Ishikawa (cell line): ENCODE results near the gene ELFN1.

Experiments
- CEBPB ChIP-seq: IDR thresholded peaks from 2 replicates; pipeline ENCODE4 v1.6.1; 2012
- CREB1 ChIP-seq: IDR thresholded peaks from 2 replicates; pipeline ENCODE4 v1.6.1; 2012; ENCODE audit warnings: low read depth
- EGR1 ChIP-seq: IDR thresholded peaks from 2 replicates; pipeline ENCODE4 v1.6.1; 2012
- EP300 ChIP-seq: IDR thresholded peaks from 2 replicates; pipeline ENCODE4 v1.6.1; 2012; ENCODE audit warnings: borderline replicate concordance
- FOXM1 ChIP-seq: IDR thresholded peaks from 2 replicates; pipeline ENCODE4 v1.6.1; 2012; ENCODE audit warnings: low read depth, borderline replicate concordance
- NFIC ChIP-seq: IDR thresholded peaks from 2 replicates; pipeline ENCODE4 v1.6.1; 2012
- RAD21 ChIP-seq: IDR thresholded peaks from 2 replicates; pipeline ENCODE4 v1.6.1; 2012; ENCODE audit warnings: low read depth
- TAF1 ChIP-seq: IDR thresholded peaks from 2 replicates; pipeline ENCODE4 v1.6.1; 2012; ENCODE audit warnings: low read depth, mild to moderate bottlenecking
- TCF12 ChIP-seq: IDR thresholded peaks from 2 replicates; pipeline ENCODE4 v1.6.1; 2012; ENCODE audit warnings: low read depth
- TEAD4 ChIP-seq: IDR thresholded peaks from 2 replicates; pipeline ENCODE4 v1.6.1; 2012
- YY1 ChIP-seq: IDR thresholded peaks from 2 replicates; pipeline ENCODE4 v1.6.1; 2012; ENCODE audit warnings: low read depth
- ZBTB7A ChIP-seq: IDR thresholded peaks from 2 replicates; pipeline ENCODE4 v1.6.1; 2012; ENCODE audit warnings: low read depth
- TF ChIP-seq, protein P1 (sequence below): IDR thresholded peaks from 2 replicates; pipeline ENCODE4 v1.6.1; 2012
- TF ChIP-seq, protein P2 (sequence below): IDR thresholded peaks from 2 replicates; pipeline ENCODE4 v1.6.1; 2012
- TF ChIP-seq, protein P3 (sequence below): IDR thresholded peaks from 2 replicates; pipeline ENCODE4 v1.6.1; 2012; ENCODE audit warnings: low read depth, mild to moderate bottlenecking

The ELFN1 gene

DNA sequence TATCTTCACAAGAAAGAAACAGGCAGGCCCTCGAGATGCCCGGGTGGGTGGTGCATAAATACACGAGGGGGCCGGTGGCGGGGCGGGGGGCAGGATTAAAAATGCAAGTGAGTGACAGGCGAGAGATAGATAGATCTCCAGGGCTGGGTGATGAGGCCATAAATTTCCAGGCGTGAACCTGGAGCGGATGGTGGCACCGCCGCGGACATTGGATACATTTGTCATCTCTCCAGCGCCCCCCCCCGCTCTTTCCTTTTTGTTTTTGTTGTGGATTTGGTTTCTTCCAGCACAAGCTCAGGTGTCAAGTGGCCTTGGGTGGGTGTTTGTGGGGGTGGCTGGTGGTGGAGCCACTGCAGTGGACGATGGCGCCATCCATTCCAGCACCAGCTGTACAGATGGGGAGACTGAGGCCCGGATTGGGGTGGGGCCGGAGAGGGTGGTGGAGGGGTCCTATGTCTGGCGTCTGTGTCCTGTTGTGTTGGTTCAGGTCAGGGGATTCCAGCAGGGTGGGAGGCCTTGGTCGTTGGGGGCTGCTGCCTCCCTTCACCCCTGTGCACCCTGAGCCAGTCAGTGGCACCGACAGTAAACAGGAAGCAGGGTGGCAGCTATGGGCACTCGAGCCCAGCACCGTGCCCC lies 2.9 kb downstream of the ELFN1 start:
- TF ChIP-seq NFIC (no peak), EP300 (no peak), CREB1 (no peak), EGR1 (no peak), ZBTB7A (no peak), CEBPB (no peak), FOXM1 (no peak), TAF1 (no peak)
- TF ChIP-seq, protein P1, sequence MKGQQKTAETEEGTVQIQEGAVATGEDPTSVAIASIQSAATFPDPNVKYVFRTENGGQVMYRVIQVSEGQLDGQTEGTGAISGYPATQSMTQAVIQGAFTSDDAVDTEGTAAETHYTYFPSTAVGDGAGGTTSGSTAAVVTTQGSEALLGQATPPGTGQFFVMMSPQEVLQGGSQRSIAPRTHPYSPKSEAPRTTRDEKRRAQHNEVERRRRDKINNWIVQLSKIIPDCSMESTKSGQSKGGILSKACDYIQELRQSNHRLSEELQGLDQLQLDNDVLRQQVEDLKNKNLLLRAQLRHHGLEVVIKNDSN: no peak
- TF ChIP-seq, protein P2, sequence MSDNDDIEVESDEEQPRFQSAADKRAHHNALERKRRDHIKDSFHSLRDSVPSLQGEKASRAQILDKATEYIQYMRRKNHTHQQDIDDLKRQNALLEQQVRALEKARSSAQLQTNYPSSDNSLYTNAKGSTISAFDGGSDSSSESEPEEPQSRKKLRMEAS: no peak

DNA sequence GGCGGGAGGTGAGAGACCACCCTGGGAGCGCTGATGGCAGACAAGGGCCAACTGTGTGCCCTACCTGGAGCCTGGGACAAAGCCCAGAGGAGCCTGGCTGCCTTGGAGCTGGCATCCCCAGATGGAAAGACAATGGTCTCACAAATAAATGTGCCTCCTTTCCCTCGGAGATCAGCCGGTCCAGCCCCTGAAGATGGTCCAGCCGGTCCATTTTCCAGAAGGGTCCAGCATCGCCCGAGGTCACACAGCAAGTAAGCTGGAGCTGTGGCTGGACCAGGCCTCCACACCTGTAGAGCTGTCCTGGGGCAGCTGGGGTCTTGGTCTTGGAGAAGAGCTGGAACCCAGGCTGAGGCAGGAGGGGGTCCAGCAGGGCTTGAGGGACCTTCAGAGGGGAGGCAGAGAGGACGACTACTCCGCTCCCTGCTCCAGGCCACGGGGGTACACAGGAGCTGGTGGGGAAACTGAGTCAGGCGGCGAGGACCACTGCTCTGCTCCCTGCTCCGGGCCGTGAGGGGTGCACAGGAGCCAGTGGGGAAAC lies 3.6 kb downstream of the ELFN1 start:
- TF ChIP-seq ZBTB7A (no peak), NFIC (no peak), YY1 (no peak), TAF1 (no peak), FOXM1 (no peak), EGR1 (no peak), CEBPB (no peak), CREB1 (no peak), EP300 (no peak), RAD21 (no peak), TCF12 (no peak), TEAD4 (no peak)
- TF ChIP-seq, protein P1: no peak
- TF ChIP-seq, protein P2: no peak
- TF ChIP-seq, protein P3, sequence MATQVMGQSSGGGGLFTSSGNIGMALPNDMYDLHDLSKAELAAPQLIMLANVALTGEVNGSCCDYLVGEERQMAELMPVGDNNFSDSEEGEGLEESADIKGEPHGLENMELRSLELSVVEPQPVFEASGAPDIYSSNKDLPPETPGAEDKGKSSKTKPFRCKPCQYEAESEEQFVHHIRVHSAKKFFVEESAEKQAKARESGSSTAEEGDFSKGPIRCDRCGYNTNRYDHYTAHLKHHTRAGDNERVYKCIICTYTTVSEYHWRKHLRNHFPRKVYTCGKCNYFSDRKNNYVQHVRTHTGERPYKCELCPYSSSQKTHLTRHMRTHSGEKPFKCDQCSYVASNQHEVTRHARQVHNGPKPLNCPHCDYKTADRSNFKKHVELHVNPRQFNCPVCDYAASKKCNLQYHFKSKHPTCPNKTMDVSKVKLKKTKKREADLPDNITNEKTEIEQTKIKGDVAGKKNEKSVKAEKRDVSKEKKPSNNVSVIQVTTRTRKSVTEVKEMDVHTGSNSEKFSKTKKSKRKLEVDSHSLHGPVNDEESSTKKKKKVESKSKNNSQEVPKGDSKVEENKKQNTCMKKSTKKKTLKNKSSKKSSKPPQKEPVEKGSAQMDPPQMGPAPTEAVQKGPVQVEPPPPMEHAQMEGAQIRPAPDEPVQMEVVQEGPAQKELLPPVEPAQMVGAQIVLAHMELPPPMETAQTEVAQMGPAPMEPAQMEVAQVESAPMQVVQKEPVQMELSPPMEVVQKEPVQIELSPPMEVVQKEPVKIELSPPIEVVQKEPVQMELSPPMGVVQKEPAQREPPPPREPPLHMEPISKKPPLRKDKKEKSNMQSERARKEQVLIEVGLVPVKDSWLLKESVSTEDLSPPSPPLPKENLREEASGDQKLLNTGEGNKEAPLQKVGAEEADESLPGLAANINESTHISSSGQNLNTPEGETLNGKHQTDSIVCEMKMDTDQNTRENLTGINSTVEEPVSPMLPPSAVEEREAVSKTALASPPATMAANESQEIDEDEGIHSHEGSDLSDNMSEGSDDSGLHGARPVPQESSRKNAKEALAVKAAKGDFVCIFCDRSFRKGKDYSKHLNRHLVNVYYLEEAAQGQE: no peak

DNA sequence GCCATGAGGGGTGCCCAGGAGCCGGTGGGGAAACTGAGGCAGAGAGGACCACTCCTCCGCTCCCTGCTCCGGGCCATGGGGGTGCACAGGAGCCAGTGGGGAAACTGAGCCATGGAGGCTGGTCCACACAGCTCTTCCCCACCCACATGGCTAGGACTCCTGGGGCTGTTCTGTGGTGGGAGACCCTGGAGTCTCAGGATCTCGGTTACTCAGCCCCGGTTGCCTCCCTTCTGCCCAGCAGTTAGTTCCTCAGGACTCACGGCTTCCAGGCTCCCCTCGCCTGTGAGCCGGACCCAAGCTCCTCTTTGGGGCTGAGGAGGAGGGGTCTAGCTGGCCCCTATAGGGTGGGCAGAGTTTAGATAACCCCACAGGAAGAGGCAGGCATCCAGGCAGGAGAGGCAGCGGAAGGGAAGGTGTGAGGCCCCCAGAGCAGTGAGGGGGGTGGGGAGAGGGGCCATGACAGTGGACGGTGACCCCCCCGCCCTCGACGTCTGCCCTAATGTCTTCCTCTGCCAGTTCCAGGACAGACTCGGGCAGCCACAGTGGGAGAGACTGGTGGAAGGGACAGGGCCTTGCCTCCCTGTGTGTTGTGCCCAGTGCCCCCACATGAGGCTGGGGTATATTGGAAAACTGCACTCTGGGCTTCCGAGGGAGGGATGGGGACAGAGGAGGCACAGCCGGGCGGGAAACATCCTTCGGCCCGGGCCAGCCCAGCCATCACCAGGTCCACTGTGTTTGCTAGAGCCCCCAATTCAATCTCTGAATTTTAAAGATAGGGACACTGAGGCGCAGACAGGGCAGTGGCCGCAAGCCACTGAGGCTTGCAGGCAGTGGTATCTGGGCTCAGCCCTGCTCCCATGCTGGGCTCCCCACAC lies 4.3 kb downstream of the ELFN1 start:
- TF ChIP-seq ZBTB7A: no peak
- no peak for TF ChIP-seq TEAD4
- TF ChIP-seq RAD21: no peak
- TF ChIP-seq, protein P2: no peak
- TF ChIP-seq CEBPB: no peak
- TF ChIP-seq FOXM1: no peak
- TF ChIP-seq, protein P1: no peak
- no peak for TF ChIP-seq EGR1
- TF ChIP-seq CREB1: no peak
- TF ChIP-seq EP300: no peak
- TF ChIP-seq, protein P3: no peak

DNA sequence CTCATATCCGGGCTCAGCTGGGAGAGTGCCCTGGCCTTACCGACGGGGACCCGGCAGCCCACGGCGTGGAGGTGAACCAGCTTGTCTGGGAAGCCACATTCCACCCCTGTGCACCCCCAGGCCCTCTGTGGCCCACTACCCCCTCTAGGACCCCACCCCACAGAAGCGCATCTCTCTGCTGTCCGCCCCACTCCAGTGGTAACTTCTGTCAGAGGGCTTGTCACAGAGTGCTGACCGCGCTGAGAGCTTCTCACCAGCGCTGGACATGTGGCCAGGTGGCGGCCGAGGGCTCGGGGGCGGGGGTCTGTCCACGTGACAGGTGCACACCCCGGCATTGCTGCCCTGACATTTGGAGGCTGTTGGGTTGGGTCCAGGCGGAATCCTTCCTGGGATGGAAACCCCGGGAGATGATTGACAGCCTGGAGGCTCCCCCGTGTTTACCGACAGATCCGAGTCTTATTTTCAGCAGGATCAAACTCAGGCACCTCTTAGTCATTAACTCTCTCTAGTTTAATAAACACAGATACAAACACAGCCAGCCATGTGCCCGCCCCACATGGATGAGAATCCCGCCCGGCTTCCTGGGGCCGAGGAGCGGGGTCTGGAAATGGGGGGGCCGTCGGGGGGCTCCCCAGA lies 5.1 kb downstream of the ELFN1 start:
- TF ChIP-seq, protein P2: no peak
- TF ChIP-seq, protein P1: peak; percentile 53; the same call in 1 of the 2 replicates
